LNCAP (cell line): ENCODE measurements around the gene ZNF597.
A peak's percentile ranks its signal among the peaks of the same experiment; 100 is the strongest.

ENCODE experiments used
- CTCF ChIP-seq: fragments of 450-650 bp; IDR thresholded peaks from 2 replicates; pipeline ENCODE4 v1.5.1; 2017; ENCODE audit warnings: mild to moderate bottlenecking

ZNF597 gene

GRCh38 chr16:3460585-3460984 lies 17.3 kb upstream of the ZNF597 start:
- no peak for TF ChIP-seq CTCF

GRCh38 chr16:3460121-3460520 lies 16.8 kb upstream of the ZNF597 start:
- no peak for TF ChIP-seq CTCF

GRCh38 chr16:3459401-3460090 lies 16.2 kb upstream of the ZNF597 start:
- TF ChIP-seq CTCF = no peak

- no peak for TF ChIP-seq CTCF
These were observed 15.6 kb upstream of the ZNF597 start for GRCh38 chr16:3458852-3459361.

GRCh38 chr16:3458278-3458851 lies 15.1 kb upstream of the ZNF597 start:
- TF ChIP-seq CTCF = peak; percentile 23; the same call in 1 of the 2 replicates

- peak; percentile 54 for TF ChIP-seq CTCF
These were observed 14.3 kb upstream of the ZNF597 start for GRCh38 chr16:3457434-3458252.

GRCh38 chr16:3454631-3455147 lies 11.4 kb upstream of the ZNF597 start:
- no peak for TF ChIP-seq CTCF
